A204.1 (cell line): ENCODE results near the gene CLTB.

ENCODE experiments used
- FAIRE-seq: peaks from 2 replicates; lab custom pipeline; 2012; peaks lifted over from hg19 to GRCh38; lab: Jason Lieb, UNC

CLTB gene

DNA sequence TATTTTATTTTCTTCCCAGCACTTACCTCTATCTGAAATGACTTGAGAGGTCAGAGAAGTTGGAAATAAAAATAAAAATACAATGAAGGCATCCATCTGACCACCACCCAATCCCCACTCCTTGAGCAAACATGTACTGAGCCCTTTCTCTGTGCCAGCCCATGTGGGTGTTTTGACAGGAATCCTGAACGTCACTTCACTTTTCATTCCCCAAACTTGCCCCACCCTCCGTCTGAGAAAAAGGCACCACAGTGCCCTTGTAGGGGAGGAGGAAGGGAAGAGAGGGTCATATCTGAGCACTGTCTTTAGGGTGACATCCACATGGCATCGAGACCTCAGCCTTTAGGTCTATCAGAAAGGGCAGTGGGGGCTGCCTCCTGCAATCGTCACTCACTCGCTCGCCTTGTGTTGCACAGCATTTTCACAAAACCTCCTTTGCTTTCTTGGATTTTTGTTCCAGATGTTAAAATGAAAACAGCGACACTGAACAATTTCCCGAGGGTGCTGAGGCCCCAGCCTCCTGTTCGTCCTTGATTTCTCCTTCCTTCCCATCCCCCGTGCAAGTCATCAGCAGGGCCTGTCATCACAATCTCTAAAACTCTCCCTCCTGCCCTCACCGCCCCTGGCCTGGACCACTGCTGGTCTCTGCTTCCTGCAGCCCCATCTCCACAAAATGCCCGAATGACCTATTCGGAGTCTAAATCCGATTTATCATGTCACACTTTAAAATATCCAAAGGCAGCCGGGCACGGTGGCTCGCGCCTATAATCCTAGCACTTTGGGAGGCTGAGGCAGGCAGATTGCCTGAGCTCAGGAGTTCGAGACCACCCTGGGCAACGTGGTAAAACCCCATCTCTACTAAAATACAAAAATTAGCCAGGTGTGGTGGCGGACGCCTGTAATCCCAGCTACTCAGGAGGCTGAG lies 14.8 kb downstream of the CLTB start:
- no peak for FAIRE-seq

DNA sequence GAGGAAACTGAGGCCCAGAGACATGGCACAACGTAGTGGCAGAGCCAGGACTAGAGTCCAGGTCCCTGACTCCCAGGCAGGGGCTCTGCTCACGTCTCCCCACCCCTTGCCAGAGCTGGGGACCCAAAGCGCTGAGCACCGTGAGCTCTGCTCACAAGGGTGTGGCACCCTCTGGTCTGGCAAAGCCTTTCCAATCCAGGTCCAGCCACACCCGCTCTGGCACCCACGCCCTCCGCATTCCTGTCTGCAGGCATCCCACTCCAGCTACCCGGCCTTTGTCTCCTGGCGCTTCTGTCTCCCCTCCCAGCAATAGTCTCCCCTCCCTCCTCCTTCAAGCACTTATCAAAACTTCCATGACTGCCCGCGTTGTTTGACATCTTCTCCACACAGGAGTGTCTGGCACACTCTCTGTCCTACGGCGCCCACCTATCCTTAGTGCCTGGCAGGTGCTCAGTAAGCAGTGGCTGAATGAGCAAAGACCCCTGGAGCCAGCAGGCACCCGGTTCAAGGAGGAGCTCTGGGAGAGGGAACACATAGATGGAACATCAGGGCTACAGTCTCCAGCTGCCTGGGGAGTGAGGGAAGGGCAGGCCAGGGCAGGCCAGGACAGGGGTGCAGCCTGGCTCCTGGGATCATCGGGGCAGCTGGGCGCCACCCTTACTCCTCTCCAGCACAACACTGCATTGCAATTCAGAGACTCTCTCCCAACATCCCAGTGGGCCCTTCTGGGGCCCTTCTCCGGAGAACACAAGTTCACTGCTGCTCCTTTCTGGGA lies 15.8 kb downstream of the CLTB start:
- no peak for FAIRE-seq

DNA sequence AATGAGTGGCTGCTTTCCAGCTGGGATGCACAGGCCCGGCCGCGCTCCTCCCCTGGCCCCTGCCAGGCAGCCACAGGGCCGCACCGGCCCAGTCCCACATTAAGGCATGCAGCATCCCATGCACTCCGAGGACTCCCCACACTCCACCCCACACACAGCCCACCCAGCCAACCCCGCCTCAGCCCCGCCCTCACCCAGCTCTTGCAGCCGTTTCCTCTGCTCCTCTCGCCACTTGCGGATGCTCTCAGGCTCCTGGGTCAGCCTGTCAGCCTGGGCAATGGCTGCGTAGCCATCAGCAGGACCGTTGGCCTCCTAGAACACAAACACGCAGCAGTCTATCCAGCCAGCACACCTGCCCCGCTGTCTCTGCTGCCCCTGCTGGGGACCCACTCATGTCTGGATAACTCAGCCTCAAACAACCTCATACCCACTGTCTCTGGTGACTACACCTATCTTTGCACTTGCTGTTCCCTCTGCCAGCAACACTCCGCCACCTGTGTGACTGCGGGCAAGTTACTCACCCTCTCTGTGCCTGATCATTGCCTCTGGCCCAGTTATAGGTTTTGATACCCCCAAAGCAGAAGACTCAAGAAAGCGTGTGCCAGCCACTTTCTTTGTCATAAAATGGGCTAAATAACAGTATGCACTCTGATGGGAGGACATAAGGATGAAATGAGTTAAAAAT lies 18.5 kb downstream of the CLTB start:
- no peak for FAIRE-seq

DNA sequence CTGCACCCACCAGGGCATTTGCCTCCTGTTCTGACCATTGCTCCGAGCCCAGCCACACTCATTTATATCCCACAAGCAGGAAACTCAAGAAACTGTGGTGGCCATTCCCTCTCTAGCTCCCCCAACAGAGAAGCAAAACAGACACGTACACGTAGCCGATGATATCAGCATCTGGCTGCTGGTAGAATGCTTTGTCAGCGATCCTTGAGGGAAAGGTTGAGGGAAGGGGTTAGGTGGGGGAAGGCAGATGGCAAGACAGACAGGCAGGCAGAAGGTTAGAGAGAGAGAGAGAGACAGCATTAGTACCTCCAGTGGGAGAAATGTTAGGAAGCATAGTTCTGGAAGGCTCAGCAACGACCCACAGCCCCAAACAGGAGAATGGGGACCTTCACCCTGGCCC lies 20.0 kb downstream of the CLTB start:
- FAIRE-seq = no peak

DNA sequence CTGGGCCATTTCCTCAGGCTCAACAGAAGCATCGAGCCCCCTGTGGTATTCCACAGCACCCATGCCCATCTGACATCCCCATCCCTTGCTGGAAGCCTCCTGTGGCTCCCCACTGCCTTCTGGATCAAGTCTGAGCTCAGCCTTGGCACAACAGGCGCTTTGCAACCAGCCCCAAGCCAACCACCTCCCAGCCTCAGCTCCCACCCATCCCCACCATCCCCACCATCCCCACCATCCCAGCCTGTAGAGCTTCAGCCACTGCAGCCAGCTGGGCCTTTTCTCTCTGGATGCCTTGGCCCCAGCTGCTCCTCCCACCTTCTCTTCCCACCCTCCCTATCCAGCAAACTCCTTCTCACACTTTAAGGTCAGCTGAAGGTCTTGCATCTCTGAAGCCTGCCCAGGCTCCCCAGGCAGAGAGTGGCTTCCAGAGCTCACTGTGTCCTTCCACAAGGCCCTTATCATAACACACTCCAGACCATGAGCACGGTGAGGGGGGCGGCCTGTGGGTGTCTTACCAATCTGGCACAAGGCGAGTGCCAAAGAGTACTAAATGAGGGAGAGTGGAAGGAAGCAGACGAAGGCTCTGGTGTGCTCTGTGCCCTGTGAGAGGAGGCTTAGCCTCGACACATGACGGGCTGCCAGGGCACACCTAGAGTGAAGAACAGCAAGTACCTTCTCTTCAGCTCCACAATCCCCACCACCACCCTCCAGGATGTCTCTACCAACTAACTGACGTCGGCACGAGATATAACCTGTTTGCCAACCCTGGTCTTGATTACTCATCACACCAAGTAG lies 21.3 kb downstream of the CLTB start:
- no peak for FAIRE-seq

DNA sequence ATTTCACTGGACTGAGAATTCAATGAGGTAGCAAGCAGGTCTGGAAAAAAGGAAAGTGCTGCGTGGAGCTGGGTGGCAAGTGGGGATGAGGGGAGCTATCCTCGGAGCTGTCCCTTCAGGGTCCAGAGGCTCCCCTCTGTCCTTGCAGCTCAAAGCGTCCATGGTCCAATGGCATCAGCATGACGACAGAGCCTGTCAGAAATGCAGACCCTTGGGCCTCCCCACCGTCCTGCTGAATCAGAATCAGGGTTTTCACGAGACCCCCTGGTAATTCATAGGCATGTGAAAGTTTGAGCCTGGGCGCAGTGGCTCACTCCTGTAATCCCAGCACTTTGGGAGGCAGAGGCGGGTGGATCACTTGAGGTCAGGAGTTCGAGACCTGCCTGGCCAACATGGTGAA lies 22.2 kb downstream of the CLTB start:
- FAIRE-seq = no peak

DNA sequence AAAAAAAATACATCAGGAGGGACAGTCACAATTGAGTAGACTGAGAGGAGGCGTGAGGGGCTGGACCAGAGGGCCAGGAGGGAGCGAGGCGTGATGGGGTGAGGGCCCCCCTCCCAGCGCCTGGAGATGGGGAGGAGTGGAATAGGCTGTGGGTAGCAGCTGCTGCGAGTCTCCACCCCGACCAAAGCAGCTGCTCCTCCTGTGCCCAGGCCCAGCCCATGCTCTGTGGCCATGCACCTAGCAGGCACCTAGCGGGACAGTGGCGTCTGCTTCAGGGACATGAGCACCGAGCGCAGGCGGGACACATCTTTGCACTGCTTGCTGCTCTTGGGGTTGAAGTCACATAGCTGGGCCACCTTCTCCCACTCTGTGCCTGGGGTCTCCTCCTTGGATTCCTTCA lies 23.8 kb downstream of the CLTB start:
- no peak for FAIRE-seq

DNA sequence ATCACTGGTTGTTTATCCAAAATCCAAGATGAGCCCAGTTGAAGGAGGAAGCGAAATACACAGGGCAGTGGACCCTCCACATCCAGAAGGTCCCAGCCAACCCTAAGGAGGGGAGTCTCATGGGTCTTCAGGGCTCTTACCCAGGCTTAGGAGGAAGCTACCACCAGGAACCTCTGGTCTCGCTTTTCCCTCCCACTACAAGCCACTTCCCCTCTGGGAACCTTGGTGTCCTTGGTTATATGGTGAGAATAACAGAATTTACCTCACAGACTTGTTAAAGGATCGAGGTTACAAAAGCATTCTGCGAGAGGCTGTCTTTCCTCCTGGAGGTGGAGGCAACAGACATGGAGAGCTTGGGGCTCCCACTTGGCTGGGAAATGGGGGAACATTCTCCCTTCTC lies 24.3 kb downstream of the CLTB start:
- FAIRE-seq = no peak

DNA sequence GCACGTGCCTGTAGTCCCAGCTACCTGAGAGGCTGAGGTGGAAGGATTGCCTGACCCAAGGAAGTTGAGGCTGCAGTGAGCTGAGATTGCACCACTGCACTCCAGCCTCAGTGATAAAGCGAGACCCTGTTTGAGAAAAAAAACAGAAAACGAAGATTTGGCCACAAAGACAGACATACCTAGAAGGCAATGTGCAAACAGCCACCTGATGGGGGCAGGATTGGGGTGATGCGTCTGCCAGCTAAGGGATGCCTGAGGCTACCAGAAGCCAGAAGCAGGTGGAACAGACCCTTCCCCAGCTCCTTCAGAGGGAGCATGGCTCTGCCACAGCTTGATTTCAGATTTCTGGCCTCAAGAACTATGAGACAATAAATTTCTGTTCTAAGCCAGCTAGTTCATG lies 24.9 kb downstream of the CLTB start:
- no peak for FAIRE-seq

DNA sequence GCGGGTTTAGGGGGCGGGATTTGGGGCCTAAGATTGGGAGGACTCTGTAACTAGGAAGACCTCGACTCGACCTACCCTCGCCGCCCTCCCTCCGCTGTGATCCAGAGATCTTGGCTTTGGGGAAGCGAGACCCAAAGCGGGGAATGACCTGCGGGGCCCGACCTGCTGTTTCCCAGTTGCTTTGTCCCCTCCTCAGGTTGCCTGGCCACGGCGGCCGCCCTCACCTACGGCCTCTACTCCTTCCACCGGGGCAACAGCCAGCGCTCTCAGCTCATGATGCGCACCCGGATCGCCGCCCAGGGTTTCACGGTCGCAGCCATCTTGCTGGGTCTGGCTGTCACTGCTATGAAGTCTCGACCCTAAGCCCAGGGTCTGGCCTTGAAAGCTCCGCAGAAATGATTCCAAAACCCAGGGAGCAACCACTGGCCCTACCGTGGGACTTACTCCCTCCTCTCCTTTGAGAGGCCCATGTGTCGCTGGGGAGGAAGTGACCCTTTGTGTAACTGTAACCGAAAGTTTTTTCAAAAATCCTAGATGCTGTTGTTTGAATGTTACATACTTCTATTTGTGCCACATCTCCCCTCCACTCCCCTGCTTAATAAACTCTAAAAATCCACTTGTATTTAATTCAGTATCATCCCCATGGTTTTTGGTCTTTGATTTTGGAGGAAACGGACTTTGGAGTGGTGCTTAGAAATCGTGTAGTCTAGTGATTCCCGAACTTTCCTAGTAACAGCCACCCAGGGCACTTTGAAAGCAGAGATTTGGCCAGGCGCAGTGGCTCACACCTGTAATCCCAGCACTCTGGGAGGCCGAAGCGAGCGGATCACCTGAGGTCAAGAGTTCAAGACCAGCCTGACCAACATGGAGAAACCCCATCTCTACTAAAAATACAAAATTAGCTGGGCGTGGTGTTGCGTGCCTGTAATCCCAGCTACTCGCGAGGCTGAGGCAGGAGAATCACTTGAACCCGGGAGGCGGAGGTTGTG lies 26.9 kb downstream of the CLTB start:
- FAIRE-seq = no peak

DNA sequence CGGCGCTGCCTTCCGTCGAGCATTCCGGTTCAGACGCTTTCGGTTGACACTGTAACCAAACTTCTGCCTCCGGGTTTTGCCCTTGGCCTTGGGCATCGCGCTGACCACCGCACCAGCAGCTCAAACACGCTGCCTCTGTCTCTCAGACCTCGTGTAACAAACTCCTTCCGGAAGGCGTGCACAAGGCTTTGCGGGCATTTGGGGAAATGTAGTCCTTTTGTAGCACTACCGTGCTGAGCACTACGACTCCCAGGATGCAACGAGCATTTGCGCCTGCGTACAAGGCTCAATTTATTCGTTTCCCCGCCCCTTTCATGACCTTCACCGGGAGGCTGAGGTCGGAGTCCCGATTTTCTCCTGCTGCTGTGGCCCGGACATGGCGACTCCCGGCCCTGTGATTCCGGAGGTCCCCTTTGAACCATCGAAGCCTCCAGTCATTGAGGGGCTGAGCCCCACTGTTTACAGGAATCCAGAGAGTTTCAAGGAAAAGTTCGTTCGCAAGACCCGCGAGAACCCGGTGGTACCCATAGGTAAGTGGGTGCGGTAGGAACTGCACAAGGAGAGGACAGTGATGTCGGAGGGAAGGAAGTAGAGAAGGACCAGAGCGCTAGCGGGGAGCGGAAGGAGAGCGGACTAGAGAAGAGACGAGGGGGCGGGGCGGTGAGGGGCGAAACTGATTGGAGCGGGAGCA lies 27.8 kb downstream of the CLTB start, which contains the start of the genes HIGD2A and NOP16:
HIGD2A (plus strand) TSS at position 308 of the 691 bp plus-strand sequence; CDS start at position 377, 69 bp downstream.
NOP16 (minus strand) TSS at position 155 of the 691 bp plus-strand sequence; CDS start at position 96, 59 bp downstream.
- FAIRE-seq = peak; percentile 93

DNA sequence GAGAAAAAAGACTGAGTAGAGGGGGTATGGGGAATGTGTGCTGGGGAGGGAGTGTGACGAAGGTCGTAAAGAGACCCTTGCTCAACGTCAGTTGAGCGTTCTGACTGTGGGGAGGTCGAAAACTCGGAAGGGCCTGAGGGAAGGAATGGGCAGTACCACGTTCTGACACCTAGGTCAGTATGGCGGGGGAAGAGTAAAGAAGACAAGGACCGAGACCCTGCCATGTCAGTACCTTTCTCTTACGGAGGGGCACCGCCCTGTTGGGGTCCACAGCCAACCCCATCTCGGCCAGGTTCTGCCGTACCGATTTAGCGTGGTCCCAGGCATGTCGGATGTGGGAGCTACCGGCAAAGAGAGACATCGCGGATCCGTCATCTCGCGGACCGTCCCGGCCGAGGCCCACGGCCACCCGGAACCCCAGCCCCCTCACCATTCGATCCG lies 28.3 kb downstream of the CLTB start:
- no peak for FAIRE-seq

DNA sequence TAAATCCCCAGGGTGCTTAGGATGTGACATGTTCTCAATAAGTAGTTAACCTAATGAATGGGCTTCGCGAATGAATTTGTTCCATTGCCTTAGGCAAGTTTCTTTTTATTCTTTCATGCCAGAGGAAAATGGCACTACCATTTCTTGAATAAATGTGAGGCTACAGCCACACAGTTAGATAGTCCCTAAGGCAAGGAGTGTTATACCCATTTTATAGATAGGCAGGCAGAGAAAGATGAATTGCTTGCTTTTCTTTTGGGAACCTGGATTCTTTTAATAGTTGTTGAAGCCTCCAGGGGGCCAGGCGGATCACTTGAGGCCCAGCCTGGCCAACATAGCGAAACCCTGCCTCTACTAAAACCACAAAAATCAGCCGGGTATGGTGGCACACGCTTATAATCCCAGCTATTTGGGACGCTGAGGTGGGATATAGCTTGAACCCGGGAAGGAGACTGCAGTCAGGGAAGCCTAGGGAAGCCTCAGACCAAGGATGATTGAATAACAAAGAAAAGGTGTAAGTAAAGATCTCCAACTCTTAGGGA lies 28.9 kb downstream of the CLTB start:
- no peak for FAIRE-seq

DNA sequence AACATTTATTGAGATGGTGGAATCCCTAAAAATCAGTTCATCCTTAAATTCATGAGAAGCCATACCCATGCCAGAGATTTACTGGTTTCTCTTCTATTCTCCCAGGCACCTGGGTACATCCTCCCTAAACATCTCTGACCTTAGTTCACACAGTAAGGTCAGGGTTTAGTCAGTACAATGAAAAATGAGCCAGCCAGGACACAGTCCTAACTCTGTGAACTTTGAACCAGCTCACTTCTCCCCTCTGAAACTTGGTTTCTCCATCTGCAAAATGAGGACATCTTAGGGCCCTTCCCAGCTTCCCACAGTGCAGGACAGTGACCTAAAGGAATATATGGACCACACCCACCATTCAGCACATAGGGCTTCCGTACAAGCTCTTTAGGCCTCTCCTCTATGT lies 29.8 kb downstream of the CLTB start:
- FAIRE-seq = no peak

DNA sequence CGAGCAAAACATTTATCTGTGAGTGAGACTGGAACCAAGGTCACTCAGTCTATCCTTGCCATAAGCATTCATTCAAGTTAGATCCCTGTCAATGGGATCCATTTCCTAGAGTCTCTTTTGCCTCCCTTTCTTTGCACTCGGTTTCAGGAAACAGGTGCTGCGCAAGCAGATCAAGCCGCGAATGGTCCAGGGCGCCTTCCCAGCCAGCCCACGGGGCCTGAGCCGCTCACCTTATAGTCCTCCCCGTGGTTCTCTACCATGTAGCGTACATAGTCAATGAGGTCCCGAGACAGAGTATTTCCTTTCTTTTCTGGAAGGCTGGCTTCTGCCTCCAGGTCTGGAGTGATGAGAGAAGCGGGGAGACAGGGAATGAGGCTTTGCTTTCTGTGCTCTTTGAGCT lies 31.3 kb downstream of the CLTB start:
- FAIRE-seq = no peak

DNA sequence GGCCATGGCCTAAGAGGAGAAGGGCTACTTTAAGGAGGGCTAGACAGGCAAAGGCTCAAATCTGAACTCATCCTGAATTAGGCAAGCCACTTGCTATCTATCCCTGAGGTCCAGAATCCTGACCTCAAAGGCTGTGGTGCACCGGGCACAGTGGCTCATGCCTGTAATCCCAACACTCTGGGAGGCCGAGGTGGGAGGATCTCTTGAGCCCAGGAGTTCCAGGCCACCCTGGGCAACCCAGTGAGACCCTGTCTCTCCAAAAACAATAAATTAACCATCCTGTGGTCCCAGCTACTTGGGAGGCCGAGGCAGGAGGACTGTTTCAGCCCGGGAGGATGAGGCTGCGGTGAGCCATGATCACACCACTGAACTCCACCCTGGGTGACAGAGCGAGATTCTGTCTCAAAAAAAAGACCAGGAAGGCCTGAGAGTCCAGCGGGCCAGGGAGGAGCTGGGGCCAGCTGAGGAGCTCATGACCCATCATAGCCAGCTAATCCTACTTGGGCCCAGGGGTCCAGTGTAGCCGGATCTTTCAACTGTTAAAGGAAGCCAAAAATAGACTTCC lies 31.9 kb downstream of the CLTB start:
- no peak for FAIRE-seq

DNA sequence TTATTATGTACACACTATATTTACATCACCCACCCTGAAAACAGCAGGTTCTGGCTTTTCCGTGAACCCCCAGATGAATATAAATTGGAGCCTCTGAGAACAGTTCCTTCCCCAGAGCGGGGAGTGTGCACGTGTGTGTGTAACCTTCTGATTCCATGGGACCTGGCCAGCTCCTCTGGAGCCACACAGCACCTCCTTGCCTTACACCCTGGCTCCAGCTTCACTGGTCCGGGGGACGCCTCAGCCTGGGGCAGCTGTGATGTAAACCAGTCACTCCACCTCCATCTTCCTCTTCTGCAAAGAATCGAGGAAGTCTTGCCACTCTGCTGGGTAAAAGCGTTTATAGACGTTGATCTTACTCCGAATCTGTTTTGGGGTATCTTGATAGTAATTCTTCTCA lies 32.4 kb downstream of the CLTB start:
- no peak for FAIRE-seq

DNA sequence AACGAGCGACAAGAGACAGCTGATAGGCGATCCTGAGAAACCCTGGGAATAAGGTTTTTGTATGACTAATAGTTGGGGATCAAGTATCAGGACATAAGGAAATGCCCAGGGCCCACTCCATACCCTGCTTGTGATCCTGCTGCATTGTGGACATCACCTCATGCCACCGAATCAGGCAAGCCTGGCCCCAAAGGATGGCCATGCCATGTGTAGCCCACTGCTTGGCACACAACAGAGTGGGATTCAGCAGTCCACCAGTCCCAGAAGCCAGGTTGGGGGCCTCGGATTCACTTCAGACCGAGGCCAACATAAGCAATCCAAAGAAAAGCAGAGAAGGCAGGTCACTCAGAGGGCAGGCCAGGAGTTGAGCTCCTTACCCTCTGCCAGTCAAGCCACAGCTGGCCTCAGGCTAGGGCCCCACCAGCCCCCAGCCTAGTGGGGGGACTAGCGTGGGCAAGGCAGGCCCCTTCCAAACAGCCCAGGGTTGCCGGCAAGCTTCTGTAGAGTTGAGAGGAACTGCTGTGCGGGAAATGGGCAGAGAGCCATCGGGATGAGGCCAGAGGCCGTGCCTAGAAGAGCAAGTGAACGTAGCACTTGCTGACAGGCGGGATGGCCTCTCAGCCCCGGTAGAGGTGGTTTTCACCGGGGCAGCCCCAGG lies 33.0 kb downstream of the CLTB start:
- FAIRE-seq = no peak

DNA sequence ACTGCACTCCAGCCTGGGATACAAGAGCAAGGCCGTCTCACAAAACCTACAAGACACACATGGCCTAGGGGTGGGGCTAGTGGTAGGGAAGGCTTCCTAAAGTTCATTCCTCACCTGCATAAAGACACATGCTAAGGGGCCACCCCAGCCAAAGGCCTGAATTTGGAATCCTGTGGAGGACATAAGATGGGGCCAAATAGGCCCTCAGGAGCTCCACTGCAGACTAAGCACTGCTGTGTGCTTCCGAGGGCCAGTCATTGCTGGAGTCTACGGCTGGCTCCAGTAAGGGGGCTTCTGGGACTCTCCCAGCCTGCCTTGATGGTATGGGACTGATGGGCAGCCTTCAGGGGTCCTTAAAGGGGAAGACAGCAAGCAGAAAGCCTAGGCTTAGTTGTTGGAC lies 33.6 kb downstream of the CLTB start:
- FAIRE-seq = no peak
